Esophagus (tissue), 2 donors: ENCODE results near the gene FBLN1. TPM values are rescaled to one million over a fixed set of nuclear protein-coding genes. Genes with fewer than 3 reads are reported as not detected.
"Not testable (repeated sequence)": the region's sequence is repeated elsewhere in the genome, so short reads cannot be mapped to it uniquely, and the experiment has no call there.

ENCODE experiments used
- H3K27ac ChIP-seq, 2 donors: one replicate each; pipeline ENCODE4 v1.5.1; 2013; ENCODE audit warnings: low read depth in 2 of 2, mild to moderate bottlenecking in 2 of 2, inconsistent platforms in 1 of 2, low read length in 1 of 2, moderate library complexity in 1 of 2
- H3K27me3 ChIP-seq, 2 donors: one replicate each; pipeline ENCODE4 v1.6.1; 2013; ENCODE audit warnings: low read length in 2 of 2, control low read depth in 1 of 2, mild to moderate bottlenecking in 1 of 2; ENCODE audit not compliant: insufficient read depth in 2 of 2, control insufficient read depth in 1 of 2
- H3K36me3 ChIP-seq, 2 donors: one replicate each; pipeline ENCODE4 v1.6.1; 2013; ENCODE audit warnings: low read length in 1 of 2; ENCODE audit not compliant: control insufficient read depth in 2 of 2, insufficient read depth in 2 of 2
- H3K4me1 ChIP-seq, 2 donors: one replicate each; pipeline ENCODE4 v1.6.1; 2013; ENCODE audit warnings: low read length in 1 of 2; ENCODE audit not compliant: control insufficient read depth in 2 of 2, insufficient read depth in 2 of 2
- H3K4me3 ChIP-seq, 2 donors: one replicate each; pipeline ENCODE4 v1.5.1; 2013; ENCODE audit warnings: low read length in 2 of 2, mild to moderate bottlenecking in 2 of 2, low read depth in 1 of 2, moderate library complexity in 1 of 2
- H3K9me3 ChIP-seq, 2 donors: one replicate each; pipeline ENCODE4 v1.6.1; 2013; ENCODE audit warnings: mild to moderate bottlenecking in 2 of 2, low read depth in 1 of 2, low read length in 1 of 2, moderate library complexity in 1 of 2; ENCODE audit not compliant: control insufficient read depth in 2 of 2, insufficient read depth in 1 of 2
- WGBS, 2 donors: extraction: QIAGEN DNeasy Blood & Tissue Kit; methylation state at CpG; one replicate each; pipeline ENCODE4 v1.1.7; 2013; 5-methylcytosine and 5-hydroxymethylcytosine counted together
- polyA plus RNA-seq, 2 donors: library from polyadenylated mRNA; stranded (reverse); fragments of 200-250 nt; gene quantifications; one replicate each; pipeline ENCODE4 v1.2.3, GENCODE V29; 2013
- donor health status: healthy with polysubstance abuse.
- donor health status: Bipolar disorder and iron deficiency.

Gene FBLN1
- polyA plus RNA-seq, 2 donors: 18.8 to 50.3 TPM

- H3K27ac ChIP-seq: peak overlapping the region in 1 of 2 donors; percentile 11
- H3K36me3 ChIP-seq: no peaks in the 10 kb centered on the region
- no peak overlapping the region for H3K4me3 ChIP-seq
- 63 to 69% methylated on average over 14 of the region's 14 CpGs for WGBS, 2 donors
- peaks cover 0 to 2% of the 10 kb centered on the region in 2 donors for H3K4me1 ChIP-seq
- no peaks in the 10 kb centered on the region for H3K27me3 ChIP-seq
- H3K9me3 ChIP-seq: no peaks in the 10 kb centered on the region
Observed at GRCh38 chr22:45460288-45461109, 42.2 kb upstream of the FBLN1 start.

DNA sequence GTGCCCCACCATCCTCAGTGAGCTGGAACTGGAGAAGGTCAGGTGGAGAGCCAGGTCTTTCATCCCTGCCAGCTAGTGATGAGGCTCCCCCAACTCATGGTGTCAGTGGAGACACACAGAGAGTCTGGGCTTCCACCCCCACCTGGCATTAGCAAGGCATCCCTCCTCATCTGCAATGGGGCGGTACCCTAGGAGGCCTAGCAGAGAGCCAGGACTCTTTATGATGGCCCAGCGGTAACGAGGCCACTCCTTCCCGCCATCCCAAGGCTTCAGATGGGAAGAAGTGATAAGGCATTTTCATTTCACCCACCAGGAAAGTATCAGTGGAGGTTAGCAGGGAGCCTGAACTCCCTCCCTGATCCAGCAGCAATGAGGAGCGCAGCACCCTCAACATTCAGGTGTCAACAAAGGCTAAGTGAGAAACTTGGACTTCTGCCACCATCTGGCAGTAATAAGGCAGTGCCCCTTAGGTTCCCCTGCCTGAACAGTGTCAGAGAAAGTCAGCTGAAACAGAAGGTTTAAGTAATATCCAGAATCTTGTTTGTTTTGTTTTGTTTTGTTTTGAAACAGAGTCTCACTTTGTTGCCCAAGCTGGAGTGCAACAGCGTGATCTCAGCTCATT, 40.5 kb upstream of the FBLN1 start:
- Histone ChIP-seq H3K4me3 (no peak overlapping the region), H3K9me3 (no peaks in the 10 kb centered on the region), H3K27ac (no peak overlapping the region), H3K27me3 (no peaks in the 10 kb centered on the region), H3K36me3 (no peaks in the 10 kb centered on the region), H3K4me1 (peaks cover 0 to 2% of the 10 kb centered on the region in 2 donors)
- 85 to 90% methylated on average over 6 of the region's 6 CpGs for WGBS, 2 donors

DNA sequence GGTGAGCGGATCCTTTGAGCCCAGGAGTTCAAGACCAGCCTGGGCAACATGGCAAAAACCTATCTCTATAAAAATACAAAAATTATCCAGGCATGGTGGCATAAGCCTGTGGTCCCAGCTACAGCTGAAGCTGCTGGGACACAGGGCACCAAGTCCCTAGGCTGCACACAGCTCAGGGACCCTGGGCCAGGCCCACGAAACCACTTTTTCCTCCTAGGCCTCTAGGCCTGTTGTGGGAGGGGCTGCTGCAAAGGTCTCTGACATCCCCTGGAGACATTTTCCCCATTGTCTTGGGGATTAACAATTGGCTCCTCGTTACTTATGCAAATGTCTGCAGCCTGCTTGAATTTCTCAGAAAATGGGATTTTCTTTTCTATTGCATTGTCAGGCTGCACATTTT, 39.0 kb upstream of the FBLN1 start:
- 85 to 95% methylated on average over 3 of the region's 3 CpGs for WGBS, 2 donors

DNA sequence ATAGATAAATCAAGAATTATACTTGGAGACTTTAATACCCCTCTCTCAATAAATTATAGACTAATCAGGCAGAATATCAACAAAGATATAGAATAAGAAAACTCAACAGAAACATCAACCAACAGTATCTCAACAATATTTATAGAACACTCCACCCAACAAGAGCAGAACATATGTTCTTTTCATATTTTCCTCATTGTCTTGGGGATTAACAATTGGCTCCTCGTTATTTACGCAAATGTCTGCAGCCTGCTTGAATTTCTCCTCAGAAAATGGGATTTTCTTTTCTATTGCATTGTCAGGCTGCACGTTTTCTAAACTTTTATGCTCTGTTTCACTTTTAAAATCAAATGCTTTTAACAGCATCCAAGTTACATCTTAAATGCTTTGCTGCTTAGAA, 37.0 kb upstream of the FBLN1 start:
- no peak overlapping the region for H3K4me3 ChIP-seq
- 30 to 59% methylated on average over 3 of the region's 3 CpGs for WGBS, 2 donors
- no peaks in the 10 kb centered on the region for H3K27me3 ChIP-seq

More for the DNA sequence above, 39.0 kb upstream of the FBLN1 start:
- not testable (repeated sequence) for H3K36me3 ChIP-seq, H3K4me1 ChIP-seq, H3K27ac ChIP-seq, H3K4me3 ChIP-seq, H3K27me3 ChIP-seq, H3K9me3 ChIP-seq

DNA sequence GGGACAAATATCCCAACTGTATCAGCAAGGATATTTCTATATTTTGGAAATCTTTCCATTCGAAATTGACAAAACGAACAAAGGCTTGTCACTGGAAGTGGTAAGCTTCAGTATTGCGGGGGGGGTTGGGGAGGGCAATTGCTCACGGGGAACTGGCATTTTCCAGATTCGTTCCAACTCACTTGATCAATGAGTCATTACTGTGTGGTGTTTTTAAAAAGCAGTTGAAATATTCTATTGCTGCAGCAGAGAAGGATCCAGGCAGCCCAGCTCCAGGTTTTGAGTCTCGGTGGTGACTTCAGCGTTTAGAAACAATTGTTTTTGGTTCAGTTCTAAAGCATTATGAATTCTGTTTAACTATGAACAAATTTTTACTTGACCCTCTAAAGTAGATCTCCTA, 33.8 kb upstream of the FBLN1 start:
- 37 to 49% methylated on average over 7 of the region's 7 CpGs for WGBS, 2 donors
- Histone ChIP-seq H3K9me3 (no peaks in the 10 kb centered on the region), H3K27ac (no peak overlapping the region), H3K36me3 (no peaks in the 10 kb centered on the region), H3K4me3 (no peak overlapping the region), H3K27me3 (no peaks in the 10 kb centered on the region), H3K4me1 (no peaks in the 10 kb centered on the region)

More for the DNA sequence above, 37.0 kb upstream of the FBLN1 start:
- Histone ChIP-seq H3K9me3 (no peaks in the 10 kb centered on the region), H3K4me1 (peaks cover 0 to 1% of the 10 kb centered on the region in 2 donors), H3K27ac (no peak overlapping the region), H3K36me3 (no peaks in the 10 kb centered on the region)

DNA sequence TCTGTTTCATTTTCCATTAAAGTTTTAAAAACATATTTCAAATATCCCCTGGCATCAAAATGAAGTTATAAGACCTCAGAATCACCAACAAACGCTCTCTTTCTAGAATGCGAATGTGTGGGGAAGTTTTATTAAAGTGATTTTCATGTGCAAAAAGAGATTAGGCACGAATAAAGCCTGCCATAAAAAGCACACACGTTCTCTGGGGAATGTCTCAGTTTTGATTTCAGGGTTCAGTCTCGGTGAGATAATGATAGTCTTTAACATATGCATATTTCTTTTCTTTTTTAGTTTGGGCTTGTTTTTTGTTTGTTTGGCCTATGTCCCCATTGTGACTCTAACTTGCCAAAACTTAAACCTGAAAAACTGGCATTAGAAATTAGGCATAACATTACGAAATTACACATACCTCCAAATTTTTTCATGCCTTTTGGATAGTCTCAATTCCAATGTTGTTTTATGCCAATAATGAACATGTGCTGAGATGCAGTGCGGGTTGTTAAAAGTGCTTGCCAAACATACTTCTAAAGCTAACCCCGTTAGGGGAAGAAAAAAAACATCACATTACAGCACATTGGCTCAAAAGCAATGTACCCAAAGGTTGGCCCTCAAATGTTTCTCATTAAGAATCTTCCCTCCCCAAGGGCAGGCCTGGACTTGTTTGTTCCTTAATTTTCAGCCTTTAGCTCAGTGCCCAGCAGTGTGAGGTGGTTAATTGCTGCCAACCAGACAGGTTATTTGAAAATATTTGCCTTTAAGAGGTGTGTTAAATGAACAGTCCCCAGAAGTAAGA, 33.2 kb upstream of the FBLN1 start:
- 28 to 43% methylated on average over 8 of the region's 8 CpGs for WGBS, 2 donors
- Histone ChIP-seq H3K9me3 (no peaks in the 10 kb centered on the region), H3K27ac (peak overlapping the region; percentile 68 to 80), H3K4me1 (no peaks in the 10 kb centered on the region), H3K4me3 (no peak overlapping the region), H3K36me3 (no peaks in the 10 kb centered on the region), H3K27me3 (no peaks in the 10 kb centered on the region)

- Histone ChIP-seq H3K4me3 (no peak overlapping the region), H3K27ac (peak overlapping the region in 1 of 2 donors; percentile 34), H3K4me1 (no peaks in the 10 kb centered on the region), H3K36me3 (no peaks in the 10 kb centered on the region), H3K9me3 (no peaks in the 10 kb centered on the region), H3K27me3 (no peaks in the 10 kb centered on the region)
- 73 to 76% methylated on average over 11 of the region's 11 CpGs for WGBS, 2 donors
Observed at GRCh38 chr22:45470871-45471270, 31.8 kb upstream of the FBLN1 start.

DNA sequence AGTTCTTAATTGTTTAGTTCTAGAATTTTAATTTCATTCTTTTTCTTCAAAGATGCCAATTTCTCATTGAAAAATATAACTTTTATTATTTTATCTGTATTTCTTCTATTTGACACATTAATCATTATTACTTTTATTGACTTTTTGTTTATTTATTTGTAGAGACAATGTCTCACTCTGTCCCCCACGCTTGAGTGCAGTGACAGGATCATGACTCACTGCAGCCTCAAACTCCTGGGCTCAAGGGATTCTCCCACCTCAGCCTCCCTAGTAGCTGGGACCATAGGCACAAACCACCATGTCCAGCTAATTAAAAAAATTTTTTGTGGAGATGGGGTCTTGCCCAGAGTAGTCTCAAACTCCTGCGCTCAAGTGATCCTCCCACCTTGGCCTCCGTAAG, 30.3 kb upstream of the FBLN1 start:
- no peaks in the 10 kb centered on the region for H3K27me3 ChIP-seq
- H3K27ac ChIP-seq: no peak overlapping the region
- WGBS, 2 donors: 89% methylated on average over 3 of the region's 3 CpGs
- no peaks in the 10 kb centered on the region for H3K4me1 ChIP-seq
- no peaks in the 10 kb centered on the region for H3K36me3 ChIP-seq
- no peaks in the 10 kb centered on the region for H3K9me3 ChIP-seq
- no peak overlapping the region for H3K4me3 ChIP-seq

DNA sequence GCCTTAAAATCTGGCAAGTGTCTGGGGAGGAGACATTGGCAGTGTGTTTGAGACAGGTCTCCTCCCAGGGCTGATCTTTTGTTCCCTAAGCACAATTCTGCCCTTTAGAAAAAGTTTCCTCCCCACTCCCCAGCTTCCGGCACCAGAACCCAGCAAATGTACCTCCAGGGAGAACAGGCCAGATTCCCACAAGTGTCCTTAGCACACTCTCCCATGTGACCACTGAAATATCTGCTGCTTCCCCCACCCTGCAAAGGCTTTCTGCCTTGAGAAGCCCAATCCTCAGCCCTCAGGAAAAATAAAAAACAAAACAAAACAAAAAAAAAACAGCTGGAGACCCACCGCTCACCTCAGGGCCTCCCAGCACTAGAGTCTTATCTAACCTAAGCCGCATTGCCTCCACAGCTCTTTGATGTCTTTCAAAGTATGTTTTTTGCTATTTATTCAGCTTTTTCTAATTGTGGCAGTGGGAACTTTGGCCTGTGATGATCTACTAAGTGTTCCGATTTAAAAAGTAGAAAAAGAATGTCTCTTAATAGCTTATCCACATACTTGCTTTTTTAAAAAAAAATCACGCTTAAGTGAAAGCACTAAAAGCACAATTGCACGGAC, 29.0 kb upstream of the FBLN1 start:
- Histone ChIP-seq H3K4me3 (no peak overlapping the region), H3K27ac (no peak overlapping the region), H3K36me3 (no peaks in the 10 kb centered on the region), H3K4me1 (no peaks in the 10 kb centered on the region), H3K27me3 (no peaks in the 10 kb centered on the region), H3K9me3 (no peaks in the 10 kb centered on the region)
- WGBS, 2 donors: 71 to 77% methylated on average over 6 of the region's 6 CpGs
